Measurements from ENCODE around the gene DOCK1.
A peak's percentile ranks its signal among the peaks of the same experiment; 100 is the strongest.

DOCK1 gene

GRCh38 chr10:127314797-127315196, 409.6 kb downstream of the DOCK1 start:
- no peak for DNase-seq (ENCODE audit: low spot score)

DNA sequence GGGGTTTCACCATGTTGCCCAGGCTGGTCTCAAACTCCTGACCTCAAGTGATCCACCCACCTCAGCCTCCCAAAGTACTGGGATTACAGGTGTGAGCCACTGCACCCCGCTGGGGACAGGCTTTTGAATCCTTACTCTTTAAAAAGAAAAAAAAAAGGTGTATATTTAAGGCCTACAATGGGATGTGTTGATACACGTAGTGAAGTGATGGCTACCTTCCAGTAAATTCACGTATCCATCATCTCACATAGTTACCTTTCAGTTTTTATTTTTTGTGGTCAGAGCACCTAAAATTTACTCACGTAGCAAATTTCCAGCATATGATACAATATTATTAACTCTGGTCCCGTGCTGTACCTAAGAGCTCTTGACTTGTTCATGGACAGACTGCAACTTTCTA, 410.7 kb downstream of the DOCK1 start:
- DNase-seq (ENCODE audit: low spot score), result no peak

- no peak for DNase-seq (ENCODE audit: low spot score)
Observed at GRCh38 chr10:127318396-127318795, 413.2 kb downstream of the DOCK1 start.

GRCh38 chr10:127319271-127319670, 414.0 kb downstream of the DOCK1 start:
- no peak for DNase-seq (ENCODE audit: low spot score)

DNA sequence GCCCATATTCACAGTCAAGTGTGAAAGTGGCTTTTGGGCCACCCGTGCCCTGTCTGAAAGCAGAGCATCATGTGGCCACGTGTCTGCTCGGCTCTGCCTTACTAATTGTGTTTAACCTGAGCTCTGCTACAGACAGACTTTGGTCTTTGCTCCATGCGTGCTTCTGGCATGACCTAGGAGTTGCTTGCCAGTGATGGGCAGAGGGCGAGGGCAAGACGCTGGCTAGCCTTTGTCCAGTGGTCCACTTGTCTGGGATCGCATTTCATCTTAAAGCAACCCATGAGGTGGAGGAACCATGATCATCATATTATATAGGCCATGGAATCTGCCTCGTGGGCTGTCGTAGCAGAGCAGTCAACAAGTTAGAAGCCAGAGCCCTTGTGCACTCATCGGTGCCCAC, 414.5 kb downstream of the DOCK1 start:
- no peak for DNase-seq (ENCODE audit: low spot score)

DNA sequence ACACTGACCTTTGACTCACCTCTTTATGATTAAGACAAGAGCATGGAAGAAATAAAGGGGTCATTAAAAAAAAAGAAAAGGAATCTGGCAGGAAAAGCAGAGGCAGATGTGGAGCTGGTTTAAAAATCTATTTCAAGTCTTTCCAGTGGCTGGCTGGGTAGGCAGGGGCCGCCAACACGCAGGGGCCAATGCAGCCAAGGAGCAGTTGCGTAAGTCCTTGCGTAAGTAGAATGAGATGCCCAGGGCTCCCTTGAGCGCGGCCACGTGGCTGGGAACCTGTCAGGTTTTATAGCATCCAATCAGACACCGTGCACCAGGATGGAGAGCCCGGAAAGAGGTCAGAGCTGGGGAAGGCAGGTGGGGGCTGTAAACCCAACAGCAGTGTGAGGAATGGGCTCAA, 414.9 kb downstream of the DOCK1 start:
- no peak for DNase-seq (ENCODE audit: low spot score)

DNA sequence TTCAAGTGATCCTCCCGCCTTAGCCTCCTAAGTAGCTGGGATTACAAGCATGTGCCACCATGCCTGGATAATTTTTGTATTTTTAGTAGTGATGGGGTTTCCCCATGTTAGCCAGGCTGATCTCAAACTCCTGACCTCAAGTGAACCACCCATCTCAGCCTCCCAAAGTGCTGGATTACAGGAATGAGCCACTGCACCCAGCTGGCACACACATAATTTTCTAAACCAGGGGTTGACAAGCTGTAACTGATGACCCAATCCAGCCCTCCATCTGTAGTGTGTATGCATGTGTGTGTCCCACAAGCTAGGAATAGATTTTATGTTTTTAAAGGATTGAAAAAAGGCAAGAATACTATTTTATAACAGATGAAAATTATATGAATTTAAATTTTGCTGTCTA, 417.1 kb downstream of the DOCK1 start:
- DNase-seq (ENCODE audit: low spot score), result no peak

- no peak for DNase-seq (ENCODE audit: low spot score)
Observed at GRCh38 chr10:127325506-127325905, 420.3 kb downstream of the DOCK1 start.

DNA sequence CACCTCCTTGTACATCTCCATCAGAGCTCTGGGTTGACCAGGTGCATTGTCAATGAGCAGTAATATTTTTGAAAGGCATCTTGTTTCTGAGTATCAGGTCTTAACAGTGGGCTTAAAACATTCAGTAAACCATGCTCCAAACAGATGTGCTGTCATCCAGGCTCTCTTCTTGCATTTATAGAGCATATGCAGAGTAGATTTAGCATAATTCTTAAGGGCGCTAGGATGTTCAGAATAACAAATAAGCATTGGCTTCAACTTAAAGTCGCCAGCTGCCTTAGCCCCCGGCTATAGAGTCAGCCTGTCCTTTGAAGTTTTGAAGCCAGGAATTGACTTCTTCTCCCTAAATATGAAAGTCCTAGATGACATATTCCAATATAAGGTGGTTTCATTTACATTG, 421.7 kb downstream of the DOCK1 start:
- DNase-seq (ENCODE audit: low spot score), result no peak

GRCh38 chr10:127331696-127332095, 426.5 kb downstream of the DOCK1 start:
- no peak for DNase-seq (ENCODE audit: low spot score)

- no peak for DNase-seq (ENCODE audit: low spot score)
Observed at GRCh38 chr10:127332631-127333030, 427.4 kb downstream of the DOCK1 start.

DNA sequence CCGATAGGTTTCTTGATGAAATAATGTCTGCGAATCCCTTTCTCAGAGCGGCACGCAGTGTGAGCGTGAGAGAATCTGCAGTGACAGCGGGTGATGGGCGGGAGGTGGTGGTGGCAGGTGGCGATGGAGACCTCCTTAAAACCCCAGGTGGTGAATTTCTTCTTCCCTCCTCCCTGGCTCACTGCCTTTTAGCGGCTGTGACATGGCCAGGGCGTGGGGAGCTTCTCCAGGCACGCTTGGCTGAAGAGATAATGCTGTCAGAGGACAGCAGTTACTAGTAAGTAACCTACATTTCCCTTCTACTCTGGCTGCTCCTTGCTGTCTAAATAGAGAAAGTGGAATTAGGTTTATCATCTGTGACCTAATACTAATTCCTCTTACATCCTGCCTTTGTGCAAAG, 432.6 kb downstream of the DOCK1 start:
- no peak for DNase-seq (ENCODE audit: low spot score)

GRCh38 chr10:127338399-127339110, 433.3 kb downstream of the DOCK1 start:
- no peak for DNase-seq (ENCODE audit: low spot score)

- no peak for DNase-seq (ENCODE audit: low spot score)
Observed at GRCh38 chr10:127343821-127344220, 438.6 kb downstream of the DOCK1 start.

DNA sequence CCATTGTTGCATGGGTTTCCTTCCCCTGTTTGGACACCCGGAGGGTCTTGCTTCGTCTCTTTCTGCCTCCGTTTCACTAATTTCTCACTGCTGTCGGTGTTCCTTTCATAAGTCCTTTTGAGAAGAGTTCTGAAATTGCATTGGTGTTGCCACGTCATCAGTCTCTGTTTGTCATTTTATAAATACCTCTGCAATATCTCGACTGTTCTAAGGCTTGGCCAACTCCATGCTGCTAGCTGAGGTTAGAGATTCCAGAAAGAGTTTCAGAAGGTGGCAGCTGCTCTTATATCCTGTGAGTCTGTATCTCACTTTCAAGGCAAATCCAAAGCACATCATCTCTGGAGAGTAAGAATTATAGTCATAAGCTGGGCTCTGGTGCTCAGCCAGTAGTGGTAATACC, 439.1 kb downstream of the DOCK1 start:
- DNase-seq (ENCODE audit: low spot score), result no peak

DNA sequence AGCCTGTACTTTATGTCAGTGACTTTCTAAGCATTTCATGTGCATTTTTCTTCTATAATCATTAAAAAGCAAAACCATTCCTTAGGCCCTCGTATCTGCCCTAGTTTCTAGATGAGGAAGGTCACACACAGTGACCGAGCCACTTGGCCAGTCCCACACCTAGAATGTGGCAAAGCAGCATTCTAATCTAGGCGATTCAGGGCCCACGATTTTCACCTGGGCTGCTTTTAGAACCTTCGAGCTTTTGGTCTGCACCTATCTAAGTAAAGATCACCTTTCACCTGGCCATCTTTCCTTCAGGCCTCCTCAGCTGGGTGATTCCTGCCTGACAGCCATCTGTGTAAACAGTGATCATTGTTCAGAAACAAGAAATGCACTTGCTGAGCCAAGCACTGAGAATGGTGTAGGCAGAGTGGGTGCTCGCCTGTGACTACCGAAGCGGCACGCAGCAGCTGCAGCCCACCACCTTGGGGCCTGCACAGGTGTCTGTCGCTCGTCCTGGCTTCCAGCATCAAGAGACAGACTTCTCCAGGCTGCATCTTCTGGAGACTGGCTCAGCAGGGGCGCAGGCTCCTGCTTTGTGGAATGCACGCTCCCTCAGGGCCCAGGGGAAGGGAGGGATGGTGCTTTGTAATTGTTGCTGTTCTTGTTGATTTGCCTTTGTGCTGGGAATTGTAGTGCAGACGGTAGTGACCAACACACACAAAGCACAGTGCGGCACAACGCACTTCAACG, 440.2 kb downstream of the DOCK1 start:
- DNase-seq (ENCODE audit: low spot score), result no peak

- no peak for DNase-seq (ENCODE audit: low spot score)
Observed at GRCh38 chr10:127346604-127347003, 441.4 kb downstream of the DOCK1 start.

GRCh38 chr10:127347202-127347959, 442.2 kb downstream of the DOCK1 start:
- no peak for DNase-seq (ENCODE audit: low spot score)

- DNase-seq (ENCODE audit: low spot score), result no peak
Observed at GRCh38 chr10:127349737-127350136, 444.5 kb downstream of the DOCK1 start.

DNA sequence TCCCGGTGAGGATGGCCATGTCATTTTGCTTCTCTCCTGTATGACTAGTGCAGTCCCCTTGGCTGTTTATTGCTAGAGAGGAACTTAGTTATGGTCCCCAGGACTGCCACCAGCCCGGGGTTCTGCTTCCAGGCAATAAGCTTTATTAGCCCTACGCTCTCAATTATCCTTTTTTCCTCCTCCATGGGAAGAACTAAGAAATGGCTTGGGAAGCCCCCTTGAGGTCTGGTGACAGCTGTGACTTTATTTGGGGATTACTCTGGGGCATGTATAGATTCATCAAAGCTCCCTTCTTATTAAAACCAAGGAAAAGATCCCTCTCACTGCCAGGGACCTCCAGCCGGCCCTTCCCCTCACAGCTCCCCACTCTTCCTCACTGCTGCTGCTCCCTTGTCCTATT, 446.3 kb downstream of the DOCK1 start:
- DNase-seq (ENCODE audit: low spot score), result no peak

DNA sequence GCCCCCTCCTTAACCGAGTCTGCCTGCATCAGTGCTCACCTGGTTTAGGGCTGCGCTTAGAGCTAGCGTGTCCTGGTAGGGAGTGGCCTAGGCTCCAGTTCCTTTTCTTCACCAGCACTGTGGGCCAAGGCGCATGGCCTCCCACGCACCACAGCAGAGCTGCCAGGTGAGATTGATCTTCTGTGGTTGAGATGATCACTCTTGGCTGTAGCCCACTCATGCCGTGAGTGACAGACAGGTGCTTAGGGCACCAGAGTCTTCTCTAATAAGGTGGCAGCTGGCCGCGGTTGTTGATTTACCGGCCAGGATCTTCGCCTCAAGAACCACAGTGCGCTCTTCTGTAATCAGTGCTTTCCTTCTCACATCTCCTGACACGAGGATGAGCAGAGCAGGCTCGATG, 448.3 kb downstream of the DOCK1 start:
- no peak for DNase-seq (ENCODE audit: low spot score)

GRCh38 chr10:127354255-127354654, 449.0 kb downstream of the DOCK1 start:
- DNase-seq (ENCODE audit: low spot score), result no peak

DNA sequence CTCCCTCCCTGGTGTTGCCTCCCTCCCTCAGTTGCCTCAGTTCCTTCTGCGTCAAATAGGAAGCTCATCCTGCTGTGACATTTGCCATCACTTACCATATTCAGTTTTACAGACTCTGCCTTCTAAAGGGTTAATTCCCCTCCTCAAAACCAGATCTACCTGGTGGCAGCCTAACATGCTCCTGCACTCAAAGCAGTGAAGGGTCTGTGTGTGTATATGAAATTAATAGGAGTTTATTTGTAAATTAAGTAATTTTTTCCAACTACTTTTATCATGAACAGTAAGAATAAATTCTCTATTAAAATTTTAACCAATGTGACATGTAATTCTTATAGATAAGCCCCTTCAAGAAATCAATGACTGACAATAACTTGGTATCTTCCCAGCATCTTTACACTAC, 449.8 kb downstream of the DOCK1 start:
- peak; percentile 25 for DNase-seq (ENCODE audit: low spot score)

All from HuH-7.5 (cell line).